OCI-LY7 (cell line): ENCODE data around the gene RBM46. TPM values are rescaled to one million over a fixed set of nuclear protein-coding genes. Genes with fewer than 3 reads are reported as not detected.

Experiments
- BruUV-seq: library from RNA; stranded (reverse); fragments of 400-500 nt; replicated peaks from 2 replicates; lab custom pipeline; 2021; lab: Mats Ljungman, UMichigan
- CTCF ChIA-PET: fragments of 300-600 bp; sonication (Branson Sonifier 250); formaldehyde crosslinking; loops from one replicate; lab custom pipeline; 2022; ENCODE audit warnings: antibody characterized with exemption; ENCODE audit not compliant: unreplicated experiment; lab: Charles Lee
- POLR2A ChIA-PET: fragments of 300-600 bp; sonication (Branson Sonifier 250); formaldehyde crosslinking; loops from one replicate; lab custom pipeline; 2022; ENCODE audit warnings: antibody characterized with exemption; lab: Charles Lee
- DNase-seq: peaks from one replicate; pipeline ENCODE4 v3.0.0-alpha.2; 2015; ENCODE audit warnings: low spot score
- H2AFZ ChIP-seq: fragments of 200-600 bp; sonication (generic), shearing (Covaris generic); 2 replicates; pipeline ENCODE4 v1.6.1; 2014; ENCODE audit warnings: mild to moderate bottlenecking, antibody characterized with exemption, low read length, moderate library complexity
- H3K27ac ChIP-seq: fragments of 200-600 bp; sonication (generic); 2 replicates; pipeline ENCODE4 v1.5.1; 2014; ENCODE audit warnings: mixed run types, low read depth, mild to moderate bottlenecking, moderate library complexity, low read length, inconsistent platforms; ENCODE audit not compliant: poor library complexity, severe bottlenecking
- H3K36me3 ChIP-seq: fragments of 200-600 bp; sonication (generic); 2 replicates; pipeline ENCODE4 v1.6.1; 2014; ENCODE audit warnings: mild to moderate bottlenecking, antibody characterized with exemption, low read length, moderate library complexity, mixed read lengths; ENCODE audit not compliant: insufficient read depth
- H3K4me1 ChIP-seq: fragments of 200-600 bp; sonication (generic); 2 replicates; pipeline ENCODE4 v1.5.1; 2014; ENCODE audit warnings: mild to moderate bottlenecking, low read length; ENCODE audit not compliant: insufficient read depth, poor library complexity, severe bottlenecking
- H3K4me2 ChIP-seq: fragments of 200-600 bp; sonication (generic); 2 replicates; pipeline ENCODE4 v1.6.1; 2014; ENCODE audit warnings: mild to moderate bottlenecking, low read length
- H3K4me3 ChIP-seq: fragments of 200-600 bp; sonication (generic); 2 replicates; pipeline ENCODE4 v1.5.1; 2014; ENCODE audit warnings: mild to moderate bottlenecking, low read depth, low read length; ENCODE audit not compliant: poor library complexity, severe bottlenecking
- H3K79me2 ChIP-seq: fragments of 200-600 bp; sonication (generic); 2 replicates; pipeline ENCODE4 v1.6.1; 2016; ENCODE audit warnings: low read depth, mild to moderate bottlenecking, low read length, moderate library complexity, mixed read lengths; ENCODE audit not compliant: insufficient read depth
- H3K9me2 ChIP-seq: fragments of 200-600 bp; sonication (generic); 2 replicates; pipeline ENCODE4 v1.6.1; 2016; ENCODE audit warnings: mild to moderate bottlenecking, low read length, mixed read lengths; ENCODE audit not compliant: insufficient read depth
- H3K9me3 ChIP-seq: fragments of 200-600 bp; sonication (generic); 2 replicates; pipeline ENCODE4 v1.6.1; 2014; ENCODE audit warnings: mild to moderate bottlenecking, mixed run types, low read length, mixed read lengths
- H4K20me1 ChIP-seq: fragments of 200-600 bp; sonication (generic); 2 replicates; pipeline ENCODE4 v1.6.1; 2014; ENCODE audit warnings: mild to moderate bottlenecking, antibody characterized with exemption, low read length, moderate library complexity, mixed read lengths; ENCODE audit not compliant: insufficient read depth
- CTCF ChIP-seq: fragments of 200-600 bp; sonication (generic); conservative IDR thresholded peaks from 2 replicates; pipeline ENCODE4 v1.5.1; 2014; ENCODE audit warnings: mild to moderate bottlenecking, antibody characterized with exemption, low read length, moderate library complexity, mixed read lengths
- EZH2phosphoT487 ChIP-seq: fragments of 200-600 bp; sonication (generic); IDR thresholded peaks from 2 replicates; pipeline ENCODE4 v1.6.1; 2018; ENCODE audit warnings: low read depth, borderline replicate concordance, mild to moderate bottlenecking, mixed run types, antibody characterized with exemption, low read length, moderate library complexity, mixed read lengths
- intact Hi-C: fragments of 100-400 bp; cut with micrococcal nuclease; formaldehyde crosslinking; loops from one replicate; pipeline ENCODE4 v1.10.0; 2022; ENCODE audit not compliant: unreplicated experiment
- total RNA-seq, 2 experiments: library from RNA; depleted of rRNA in 1 of 2; stranded (reverse); fragments of >200 nt in 1 of 2; shearing (Covaris generic) in 1 of 2; gene quantifications; 2 replicates each; pipeline ENCODE4 v1.2.3, GENCODE V29; 2014 to 2022

Gene RBM46
- total RNA-seq, 2 experiments from 2014 or later, result not detected

- CTCF ChIA-PET, result no interaction called here
- Histone ChIP-seq H3K4me2 (no peak overlapping the region), H3K9me2 (no peaks in the 10 kb centered on the region), H4K20me1 (no peaks in the 10 kb centered on the region), H3K79me2 (no peaks in the 10 kb centered on the region), H3K9me3 (no peaks in the 10 kb centered on the region), H3K27ac (no peak overlapping the region), H3K36me3 (no peaks in the 10 kb centered on the region), H3K4me3 (no peak overlapping the region), H2AFZ (no peak overlapping the region), H3K4me1 (no peaks in the 10 kb centered on the region)
- intact Hi-C loops, result no loop called here
- no peak for DNase-seq
- no TSS peak for BruUV-seq
- POLR2A ChIA-PET, result no interaction called here
- no peak for TF ChIP-seq CTCF
- TF ChIP-seq EZH2phosphoT487, result no peak
These were observed 42.0 kb upstream of the RBM46 start for GRCh38 chr4:154739111-154739510.

GRCh38 chr4:154740462-154740861, 40.6 kb upstream of the RBM46 start:
- H2AFZ ChIP-seq, result no peak overlapping the region
- H3K4me1 ChIP-seq, result no peaks in the 10 kb centered on the region
- no peak overlapping the region for H3K4me3 ChIP-seq
- no peak for TF ChIP-seq EZH2phosphoT487
- TF ChIP-seq CTCF, result no peak
- no peaks in the 10 kb centered on the region for H4K20me1 ChIP-seq
- DNase-seq, result no peak
- H3K9me2 ChIP-seq, result no peaks in the 10 kb centered on the region
- intact Hi-C loops, result no loop called here
- H3K4me2 ChIP-seq, result no peak overlapping the region
- ChIA-PET POLR2A (no interaction called here), CTCF (no interaction called here)
- H3K27ac ChIP-seq, result no peak overlapping the region
- H3K36me3 ChIP-seq, result no peaks in the 10 kb centered on the region
- no peaks in the 10 kb centered on the region for H3K9me3 ChIP-seq
- no peaks in the 10 kb centered on the region for H3K79me2 ChIP-seq
- no TSS peak for BruUV-seq

GRCh38 chr4:154741131-154741665, 39.9 kb upstream of the RBM46 start:
- H3K4me2 ChIP-seq, result no peak overlapping the region
- no peak overlapping the region for H2AFZ ChIP-seq
- H3K36me3 ChIP-seq, result no peaks in the 10 kb centered on the region
- TF ChIP-seq EZH2phosphoT487, result no peak
- no peaks in the 10 kb centered on the region for H3K4me1 ChIP-seq
- no peaks in the 10 kb centered on the region for H3K9me2 ChIP-seq
- POLR2A ChIA-PET, result interaction anchor here (0.6 kb wide), 1 partner anchor 41 kb away, joined by 3 read pairs; no protein-coding TSS in a partner anchor
- CTCF ChIA-PET, result no interaction called here
- H3K4me3 ChIP-seq, result no peak overlapping the region
- H3K27ac ChIP-seq, result no peak overlapping the region
- no peaks in the 10 kb centered on the region for H3K79me2 ChIP-seq
- DNase-seq, result no peak
- no peaks in the 10 kb centered on the region for H3K9me3 ChIP-seq
- no TSS peak for BruUV-seq
- no peaks in the 10 kb centered on the region for H4K20me1 ChIP-seq
- intact Hi-C loops, result no loop called here
